GM13976 (cell line): ENCODE data around the gene IL17F.

ENCODE experiments used
- DNase-seq: peaks from one replicate; pipeline ENCODE4 v3.0.0; 2012; ENCODE audit warnings: low spot score
- in situ Hi-C: fragments of 300-500 bp; cut with MboI; formaldehyde crosslinking; loops from one replicate; pipeline ENCODE4 v1.12.0; 2022; ENCODE audit warnings: low sequenced_read_pairs, mixed read lengths, inconsistent platforms; ENCODE audit not compliant: unreplicated experiment
- TF ChIP-seq, protein P1 (sequence below): IDR thresholded peaks from 2 replicates; pipeline ENCODE4 v1.5.1; 2012; ENCODE audit warnings: borderline replicate concordance, mild to moderate bottlenecking; ENCODE audit not compliant: insufficient read depth; ENCODE audit errors: extremely low read depth, missing control alignments, control extremely low read depth

The IL17F gene

GRCh38 chr6:52262620-52263344, 18.5 kb upstream of the IL17F start:
- DNase-seq, result no peak
- TF ChIP-seq, protein P1, sequence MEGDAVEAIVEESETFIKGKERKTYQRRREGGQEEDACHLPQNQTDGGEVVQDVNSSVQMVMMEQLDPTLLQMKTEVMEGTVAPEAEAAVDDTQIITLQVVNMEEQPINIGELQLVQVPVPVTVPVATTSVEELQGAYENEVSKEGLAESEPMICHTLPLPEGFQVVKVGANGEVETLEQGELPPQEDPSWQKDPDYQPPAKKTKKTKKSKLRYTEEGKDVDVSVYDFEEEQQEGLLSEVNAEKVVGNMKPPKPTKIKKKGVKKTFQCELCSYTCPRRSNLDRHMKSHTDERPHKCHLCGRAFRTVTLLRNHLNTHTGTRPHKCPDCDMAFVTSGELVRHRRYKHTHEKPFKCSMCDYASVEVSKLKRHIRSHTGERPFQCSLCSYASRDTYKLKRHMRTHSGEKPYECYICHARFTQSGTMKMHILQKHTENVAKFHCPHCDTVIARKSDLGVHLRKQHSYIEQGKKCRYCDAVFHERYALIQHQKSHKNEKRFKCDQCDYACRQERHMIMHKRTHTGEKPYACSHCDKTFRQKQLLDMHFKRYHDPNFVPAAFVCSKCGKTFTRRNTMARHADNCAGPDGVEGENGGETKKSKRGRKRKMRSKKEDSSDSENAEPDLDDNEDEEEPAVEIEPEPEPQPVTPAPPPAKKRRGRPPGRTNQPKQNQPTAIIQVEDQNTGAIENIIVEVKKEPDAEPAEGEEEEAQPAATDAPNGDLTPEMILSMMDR, result no peak
- in situ Hi-C loops, result loop anchor here (10.0 kb wide), 1 partner anchor 98 kb away; no protein-coding TSS in a partner anchor

- no peak for DNase-seq
- TF ChIP-seq, protein P1, result no peak
- in situ Hi-C loops, result loop anchor here (10.0 kb wide), 1 partner anchor 96 kb away; no protein-coding TSS in a partner anchor
Measured at GRCh38 chr6:52261229-52261628, 16.9 kb upstream of the IL17F start.

GRCh38 chr6:52260634-52261033, 16.3 kb upstream of the IL17F start:
- no peak for DNase-seq
- TF ChIP-seq, protein P1, result no peak
- in situ Hi-C loops, result loop anchor here (10.0 kb wide), 1 partner anchor 96 kb away; no protein-coding TSS in a partner anchor

DNA sequence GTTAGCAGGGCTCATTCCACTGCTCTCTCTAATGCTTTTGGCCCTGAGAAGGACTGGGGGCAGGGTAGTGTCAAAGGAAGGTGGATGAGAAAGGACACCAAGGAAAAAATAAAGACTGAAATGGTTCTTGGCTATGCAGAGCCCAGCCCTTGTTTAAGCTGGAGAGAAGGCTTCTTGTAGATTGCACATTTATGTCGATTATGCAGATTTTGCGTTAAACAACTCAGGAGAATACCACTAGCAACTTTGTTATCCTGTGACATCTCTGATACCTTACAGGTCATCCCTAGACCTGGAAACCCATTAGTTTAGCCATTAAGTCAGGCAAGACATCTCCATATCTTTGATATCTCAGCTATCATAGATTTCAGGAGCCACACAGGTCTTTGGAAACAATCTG, 11.1 kb upstream of the IL17F start:
- in situ Hi-C loops, result no loop called here
- TF ChIP-seq, protein P1, result no peak
- no peak for DNase-seq

- in situ Hi-C loops, result no loop called here
- TF ChIP-seq, protein P1, result no peak
- DNase-seq, result no peak
Measured at GRCh38 chr6:52254731-52255378, 10.6 kb upstream of the IL17F start.

GRCh38 chr6:52253494-52253893, 9.2 kb upstream of the IL17F start:
- no peak for DNase-seq
- in situ Hi-C loops, result no loop called here
- TF ChIP-seq, protein P1, result no peak
